H9 (cell line): ENCODE measurements around the gene DGCR2. TPM values are rescaled to one million over a fixed set of nuclear protein-coding genes. Genes with fewer than 3 reads are reported as not detected.
A peak's percentile ranks its signal among the peaks of the same experiment; 100 is the strongest.

Experiments
- DNase-seq: peaks from one replicate; pipeline ENCODE4 v3.0.0-alpha.2; 2017
- H2AFZ ChIP-seq: one replicate; pipeline ENCODE4 v1.6.1; 2013; ENCODE audit warnings: mild to moderate bottlenecking, low read length, control low read depth, moderate library complexity
- H2AK5ac ChIP-seq: 2 replicates; pipeline ENCODE4 v1.6.1; 2013; ENCODE audit warnings: low read length, control low read depth, mixed read lengths; ENCODE audit not compliant: insufficient read length
- H2BK120ac ChIP-seq: one replicate; pipeline ENCODE4 v1.6.1; 2013; ENCODE audit warnings: low read depth, mild to moderate bottlenecking, low read length, control low read depth, inconsistent platforms; ENCODE audit not compliant: poor library complexity, severe bottlenecking
- H2BK12ac ChIP-seq: 2 replicates; pipeline ENCODE4 v1.6.1; 2013; ENCODE audit warnings: low read length, control low read depth, mixed read lengths, low read depth; ENCODE audit not compliant: insufficient read length
- H2BK15ac ChIP-seq: 2 replicates; pipeline ENCODE4 v1.6.1; 2013; ENCODE audit warnings: low read depth, low read length, control low read depth
- H2BK20ac ChIP-seq: one replicate; pipeline ENCODE4 v1.6.1; 2013; ENCODE audit warnings: low read depth, mild to moderate bottlenecking, low read length, control low read depth, inconsistent platforms; ENCODE audit not compliant: poor library complexity, severe bottlenecking
- H2BK5ac ChIP-seq: 2 replicates; pipeline ENCODE4 v1.6.1; 2013; ENCODE audit warnings: low read length, control low read depth, mixed read lengths; ENCODE audit not compliant: insufficient read length
- H3K14ac ChIP-seq: 2 replicates; pipeline ENCODE4 v1.6.1; 2013; ENCODE audit warnings: low read length, control low read depth; ENCODE audit not compliant: insufficient read depth
- H3K18ac ChIP-seq: 2 replicates; pipeline ENCODE4 v1.6.1; 2013; ENCODE audit warnings: low read depth, mild to moderate bottlenecking, mixed read lengths, low read length, control low read depth; ENCODE audit not compliant: insufficient read length
- H3K23ac ChIP-seq: 2 replicates; pipeline ENCODE4 v1.6.1; 2013; ENCODE audit warnings: low read length, control low read depth, mixed read lengths, low read depth; ENCODE audit not compliant: insufficient read length
- H3K23me2 ChIP-seq: 2 replicates; pipeline ENCODE4 v1.6.1; 2013; ENCODE audit warnings: low read depth, mild to moderate bottlenecking, mixed read lengths, low read length, control low read depth; ENCODE audit not compliant: insufficient read length, poor library complexity, severe bottlenecking
- H3K27ac ChIP-seq: 2 replicates; pipeline ENCODE4 v1.5.1; 2013; ENCODE audit warnings: low read length, control low read depth, mixed read lengths, low read depth; ENCODE audit not compliant: insufficient read length
- H3K27me3 ChIP-seq: 2 replicates; pipeline ENCODE4 v1.6.1; 2013; ENCODE audit warnings: low read length, control low read depth, inconsistent platforms; ENCODE audit not compliant: insufficient read depth
- H3K4ac ChIP-seq: 2 replicates; pipeline ENCODE4 v1.6.1; 2013; ENCODE audit warnings: low read depth, mild to moderate bottlenecking, control low read depth, inconsistent platforms, low read length, moderate library complexity
- H3K4me1 ChIP-seq: 2 replicates; pipeline ENCODE4 v1.6.1; 2013; ENCODE audit warnings: low read length, control low read depth, inconsistent platforms; ENCODE audit not compliant: insufficient read depth
- H3K4me2 ChIP-seq: 2 replicates; pipeline ENCODE4 v1.6.1; 2013; ENCODE audit warnings: low read length, control low read depth, mixed read lengths; ENCODE audit not compliant: insufficient read length, insufficient read depth
- H3K56ac ChIP-seq: 2 replicates; pipeline ENCODE4 v1.6.1; 2013; ENCODE audit warnings: low read depth, mild to moderate bottlenecking, mixed read lengths, low read length, control low read depth; ENCODE audit not compliant: insufficient read length
- H3K79me1 ChIP-seq: 2 replicates; pipeline ENCODE4 v1.6.1; 2013; ENCODE audit warnings: low read depth, mild to moderate bottlenecking, moderate library complexity, low read length, control low read depth, inconsistent platforms; ENCODE audit not compliant: insufficient read depth, poor library complexity, severe bottlenecking
- H3K79me2 ChIP-seq: 2 replicates; pipeline ENCODE4 v1.6.1; 2013; ENCODE audit warnings: low read length, control low read depth, inconsistent platforms; ENCODE audit not compliant: insufficient read depth
- H3K9ac ChIP-seq: 2 replicates; pipeline ENCODE4 v1.6.1; 2013; ENCODE audit warnings: low read length, control low read depth, mixed read lengths; ENCODE audit not compliant: insufficient read length; ENCODE audit errors: extremely low read depth
- H3K9me3 ChIP-seq: one replicate; pipeline ENCODE4 v1.6.1; 2013; ENCODE audit warnings: low read depth, low read length, inconsistent platforms; ENCODE audit not compliant: control insufficient read depth
- H3T11ph ChIP-seq: one replicate; pipeline ENCODE4 v1.6.1; 2013; ENCODE audit warnings: mild to moderate bottlenecking, low read length, control low read depth, inconsistent platforms
- H4K20me1 ChIP-seq: one replicate; pipeline ENCODE4 v1.6.1; 2013; ENCODE audit not compliant: control insufficient read depth, insufficient read length, insufficient read depth
- H4K5ac ChIP-seq: 2 replicates; pipeline ENCODE4 v1.6.1; 2013; ENCODE audit warnings: low read depth, mild to moderate bottlenecking, mixed read lengths, low read length, control low read depth; ENCODE audit not compliant: insufficient read length
- H4K8ac ChIP-seq: replicated peaks from 2 replicates; pipeline ENCODE4 v1.6.1; 2013; ENCODE audit warnings: low read length, control low read depth, mixed read lengths, low read depth; ENCODE audit not compliant: insufficient read length
- H4K91ac ChIP-seq: 2 replicates; pipeline ENCODE4 v1.6.1; 2013; ENCODE audit warnings: low read depth, mild to moderate bottlenecking, moderate library complexity, mixed read lengths, low read length, control low read depth; ENCODE audit not compliant: insufficient read length
- H3K27ac Mint-ChIP-seq, 3 experiments: 2 replicates in 2 of 3; 3 replicates in 1 of 3; pipeline ENCODE4 v1.8.0; 2020 to 2021; ENCODE audit warnings: mixed read lengths in 3 of 3, mild to moderate bottlenecking in 1 of 3, moderate library complexity in 1 of 3
- H3K27me3 Mint-ChIP-seq: 2 replicates; pipeline ENCODE4 v1.8.0; 2021; ENCODE audit warnings: low read depth, mild to moderate bottlenecking, moderate library complexity, mixed read lengths
- H3K36me3 Mint-ChIP-seq, 3 experiments: 2 replicates in 2 of 3; 3 replicates in 1 of 3; pipeline ENCODE4 v1.8.0; 2020 to 2021; ENCODE audit warnings: low read depth in 3 of 3, mixed read lengths in 3 of 3; ENCODE audit not compliant: insufficient read depth in 1 of 3
- H3K4me1 Mint-ChIP-seq, 2 experiments: 2 replicates each; pipeline ENCODE4 v1.8.0; 2020; ENCODE audit warnings: mixed read lengths in 2 of 2
- H3K4me3 Mint-ChIP-seq, 2 experiments: 2 replicates in 1 of 2; 3 replicates in 1 of 2; pipeline ENCODE4 v1.8.0; 2020 to 2021; ENCODE audit warnings: mild to moderate bottlenecking in 2 of 2, mixed read lengths in 2 of 2, moderate library complexity in 1 of 2
- H3K9me3 Mint-ChIP-seq, 2 experiments: 2 replicates in 1 of 2; 3 replicates in 1 of 2; pipeline ENCODE4 v1.8.0; 2020; ENCODE audit warnings: mild to moderate bottlenecking in 2 of 2, mixed read lengths in 2 of 2, moderate library complexity in 1 of 2
- CTCF ChIP-seq: fragments of 200-600 bp; sonication (generic); conservative IDR thresholded peaks from 3 replicates; pipeline ENCODE4 v1.8.0; 2021; ENCODE audit warnings: antibody characterized with exemption, mild to moderate bottlenecking
- whole genome bisulfite sequencing: extraction: QIAGEN DNeasy Blood & Tissue Kit; methylation state at CpG from one replicate; pipeline ENCODE4 v1.1.7; 2013; ENCODE audit warnings: missing lambda C conversion rate, low lambda C conversion rate, mixed read lengths; ENCODE audit not compliant: insufficient read length; ENCODE audit errors: extremely low coverage; 5-methylcytosine and 5-hydroxymethylcytosine counted together
- total RNA-seq: library from RNA; stranded (reverse); gene quantifications from 2 replicates; pipeline ENCODE4 v1.2.1, GENCODE V29; 2021

The DGCR2 gene
- total RNA-seq, 1 experiment from 2014 or later: 47.2 TPM

DNA sequence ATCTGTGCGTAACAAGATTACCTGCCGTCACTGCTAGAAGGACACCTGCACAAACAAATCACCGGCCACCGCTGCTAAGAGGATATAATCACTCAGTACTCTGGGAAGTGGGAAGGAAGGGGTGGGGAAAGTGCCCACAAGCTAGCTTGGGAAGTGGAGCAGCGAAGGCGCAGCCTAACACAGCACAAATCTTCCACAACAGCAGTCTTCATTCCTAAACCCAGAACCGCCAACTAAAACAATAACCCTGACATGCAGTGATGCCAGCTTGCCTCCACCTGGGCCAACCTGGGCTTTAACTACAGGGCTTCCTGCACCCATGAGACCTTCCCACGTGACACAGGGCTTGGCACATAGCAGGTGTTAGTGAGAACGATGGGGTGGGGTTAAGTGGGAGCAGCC, 5.1 kb downstream of the DGCR2 start:
- Histone ChIP-seq H3K23ac (no peak overlapping the region), H2AK5ac (no peak overlapping the region), H3K4me2 (no peak overlapping the region), H3K14ac (no peak overlapping the region), H3K9ac (no peak overlapping the region), H3K4me1 (peaks cover 3% of the 10 kb centered on the region; the same call in 1 of the 2 replicates), H4K5ac (no peak overlapping the region), H2AFZ (no peak overlapping the region), H3K4ac (no peak overlapping the region), H3K23me2 (peaks cover 6% of the 10 kb centered on the region), H3K56ac (no peak overlapping the region), H2BK120ac (no peak overlapping the region), H3K79me2 (peaks cover 37% of the 10 kb centered on the region; the same call in 1 of the 2 replicates), H3K27ac (no peak overlapping the region), H4K91ac (no peak overlapping the region), H2BK15ac (no peak overlapping the region), H4K20me1 (no peaks in the 10 kb centered on the region), H3K79me1 (peaks cover 11% of the 10 kb centered on the region), H3T11ph (no peak overlapping the region), H3K18ac (no peak overlapping the region), H2BK5ac (no peak overlapping the region), H2BK20ac (no peak overlapping the region), H2BK12ac (no peak overlapping the region), H3K27me3 (no peaks in the 10 kb centered on the region), H3K9me3 (no peaks in the 10 kb centered on the region), H4K8ac (no peak overlapping the region)
- Mint-ChIP-seq H3K27ac (0 out of 7 replicates have a peak overlapping the region, but pooled peaks of 1 of the 3 experiments have one; percentile 2), H3K36me3 (peaks cover 0 to 4% (median 4%) of the 10 kb centered on the region in 3 experiments; a peak in 4 of 7 replicates), H3K27me3 (no peaks in the 10 kb centered on the region), H3K9me3 (no peaks in the 10 kb centered on the region), H3K4me1 (peaks cover 15 to 34% of the 10 kb centered on the region in 2 experiments), H3K4me3 (no peak overlapping the region)
- WGBS: no CpG with 5 or more reads among the region's 9 CpGs
- DNase-seq: no peak
- TF ChIP-seq CTCF: no peak
